Left cardiac atrium (tissue), 4 donors: ENCODE data around the gene TIMM29. TPM values are rescaled to one million over a fixed set of nuclear protein-coding genes. Genes with fewer than 3 reads are reported as not detected.
A peak's percentile ranks its signal among the peaks of the same experiment; 100 is the strongest.

Experiments
- ATAC-seq, 2 donors: fragments of 200-7000 bp; cut with Tn5 transposase; one replicate each; pipeline ENCODE4 v1.9.1; 2020; ENCODE audit warnings: mild to moderate bottlenecking in 2 of 2, moderate library complexity in 2 of 2
- DNase-seq: peaks from one replicate; pipeline ENCODE4 v3.0.0-alpha.2; 2020
- intact Hi-C, 2 donors: fragments of 100-400 bp; cut with DNase I; formaldehyde crosslinking; loops; one replicate each; pipeline versions ENCODE4 v1.14.1 to v1.15.1; 2022 to 2023
- long read RNA-seq: library from polyadenylated mRNA; unstranded; transcript quantifications from one replicate; pipeline ENCODE4 v2.0.0, GENCODE V29; 2021
- total RNA-seq, 2 donors: library from RNA; stranded (reverse); fragmentation: NEBNext Ultra II Directional; extraction: Animal tissue kit (Norgen Biotek cat#: 25700); gene quantifications; one replicate each; pipeline ENCODE4 v1.2.1, GENCODE V29; 2021
- donor health status: DM: no; HTN: yes; CAD: no.
- donor health status: DM: no; HTN: yes; CAD: no; lungs with severe emphysema.
- donor health status: DM: yes; HTN: yes; CAD: no.
- donor health status: Dilated cardiomyopathy.

The TIMM29 gene
- 10 to 100 TPM; 12.7 to 15.1 TPM for total RNA-seq
- long read RNA-seq, transcript TIMM29-201 (2 exons, 1,425 nt) = major isoform, 8 of 10 reads
- long read RNA-seq, partial matches to known transcripts = 1 of 10 reads
- long read RNA-seq, other reads (novel, unspliced or antisense) = 1 of 10 reads

- DNase-seq = peak; percentile 98
Observed at GRCh38 chr19:10928563-10929401, at the start of gene TIMM29, which contains the start of gene YIPF2. TIMM29 (plus strand) TSS chr19:10928811; CDS start chr19:10928823, 12 bp downstream. YIPF2 (minus strand) TSS chr19:10928639; CDS start chr19:10928410, 229 bp downstream.

GRCh38 chr19:10881403-10882107, 47.1 kb upstream of the TIMM29 start:
- ATAC-seq (no peak), DNase-seq (no peak)
- intact Hi-C loops = loop anchor here in 1 of 2 donors (5.0 kb wide), 1 partner anchor 36 kb away; no protein-coding TSS in a partner anchor

More at GRCh38 chr19:10928563-10929401, at the start of gene TIMM29, which contains the start of gene YIPF2:
- ATAC-seq = peak; percentile 96 to 97
- intact Hi-C loops = loop anchor here in 1 of 2 donors (10.0 kb wide), 1 partner anchor 54 kb away; the partner anchor contains the start of gene CARM1

- DNase-seq (peak; percentile 43), ATAC-seq (peak; percentile 60 to 83)
- intact Hi-C loops = loop anchor here in 1 of 2 donors (5.0 kb wide), 1 partner anchor 35 kb away; no protein-coding TSS in a partner anchor
Observed at GRCh38 chr19:10882108-10882457, 46.5 kb upstream of the TIMM29 start.

GRCh38 chr19:10884274-10884673, 44.3 kb upstream of the TIMM29 start:
- DNase-seq (no peak), ATAC-seq (peak in 1 of 2 donors; percentile 18)
- intact Hi-C loops = loop anchor here in 1 of 2 donors (5.0 kb wide), 1 partner anchor 33 kb away; no protein-coding TSS in a partner anchor

GRCh38 chr19:10885201-10886169, 43.1 kb upstream of the TIMM29 start:
- intact Hi-C loops = no loop called here
- ATAC-seq (no peak), DNase-seq (no peak)

GRCh38 chr19:10887616-10888367, 40.8 kb upstream of the TIMM29 start:
- DNase-seq = no peak
- peak in 1 of 2 donors; percentile 21 for ATAC-seq
- intact Hi-C loops = no loop called here

- ATAC-seq (no peak), DNase-seq (no peak)
- intact Hi-C loops = no loop called here
Observed at GRCh38 chr19:10888421-10888866, 40.2 kb upstream of the TIMM29 start.

GRCh38 chr19:10889880-10890279, 38.7 kb upstream of the TIMM29 start:
- no peak for ATAC-seq
- intact Hi-C loops = no loop called here
- DNase-seq = no peak

- no peak for DNase-seq
- intact Hi-C loops = no loop called here
Observed at GRCh38 chr19:10891405-10892086, 37.1 kb upstream of the TIMM29 start.

GRCh38 chr19:10892256-10892655, 36.4 kb upstream of the TIMM29 start:
- ATAC-seq (no peak), DNase-seq (no peak)
- intact Hi-C loops = no loop called here

More at GRCh38 chr19:10891405-10892086, 37.1 kb upstream of the TIMM29 start:
- peak; percentile 25 to 38 for ATAC-seq

- intact Hi-C loops = no loop called here
- ATAC-seq = no peak
- DNase-seq = no peak
Observed at GRCh38 chr19:10894911-10895213, 33.7 kb upstream of the TIMM29 start.

- ATAC-seq = no peak
- no peak for DNase-seq
- intact Hi-C loops = no loop called here
Observed at GRCh38 chr19:10895363-10895762, 33.2 kb upstream of the TIMM29 start.

GRCh38 chr19:10895920-10896319, 32.7 kb upstream of the TIMM29 start:
- DNase-seq (no peak), ATAC-seq (no peak)
- intact Hi-C loops = no loop called here

- intact Hi-C loops = no loop called here
- no peak for ATAC-seq
- no peak for DNase-seq
Observed at GRCh38 chr19:10896851-10897526, 31.6 kb upstream of the TIMM29 start.

- intact Hi-C loops = no loop called here
- DNase-seq = no peak
- ATAC-seq = peak in 1 of 2 donors; percentile 13
Observed at GRCh38 chr19:10898633-10899032, 30.0 kb upstream of the TIMM29 start.

- no peak for DNase-seq
- peak; percentile 50 to 62 for ATAC-seq
- intact Hi-C loops = no loop called here
Observed at GRCh38 chr19:10899151-10899653, 29.4 kb upstream of the TIMM29 start.

GRCh38 chr19:10907925-10908324, 20.7 kb upstream of the TIMM29 start:
- DNase-seq (no peak), ATAC-seq (peak in 1 of 2 donors; percentile 14)
- intact Hi-C loops = no loop called here
